ENCODE data around the gene GPRIN2. TPM values are rescaled to one million over a fixed set of nuclear protein-coding genes. Genes with fewer than 3 reads are reported as not detected.
"Not testable (repeated sequence)": the region's sequence is repeated elsewhere in the genome, so short reads cannot be mapped to it uniquely, and the experiment has no call there.

Gene GPRIN2
- not detected for total RNA-seq
- long read RNA-seq, donor 1 = 0 reads
- long read RNA-seq, donor 2 = 0 reads

DNA sequence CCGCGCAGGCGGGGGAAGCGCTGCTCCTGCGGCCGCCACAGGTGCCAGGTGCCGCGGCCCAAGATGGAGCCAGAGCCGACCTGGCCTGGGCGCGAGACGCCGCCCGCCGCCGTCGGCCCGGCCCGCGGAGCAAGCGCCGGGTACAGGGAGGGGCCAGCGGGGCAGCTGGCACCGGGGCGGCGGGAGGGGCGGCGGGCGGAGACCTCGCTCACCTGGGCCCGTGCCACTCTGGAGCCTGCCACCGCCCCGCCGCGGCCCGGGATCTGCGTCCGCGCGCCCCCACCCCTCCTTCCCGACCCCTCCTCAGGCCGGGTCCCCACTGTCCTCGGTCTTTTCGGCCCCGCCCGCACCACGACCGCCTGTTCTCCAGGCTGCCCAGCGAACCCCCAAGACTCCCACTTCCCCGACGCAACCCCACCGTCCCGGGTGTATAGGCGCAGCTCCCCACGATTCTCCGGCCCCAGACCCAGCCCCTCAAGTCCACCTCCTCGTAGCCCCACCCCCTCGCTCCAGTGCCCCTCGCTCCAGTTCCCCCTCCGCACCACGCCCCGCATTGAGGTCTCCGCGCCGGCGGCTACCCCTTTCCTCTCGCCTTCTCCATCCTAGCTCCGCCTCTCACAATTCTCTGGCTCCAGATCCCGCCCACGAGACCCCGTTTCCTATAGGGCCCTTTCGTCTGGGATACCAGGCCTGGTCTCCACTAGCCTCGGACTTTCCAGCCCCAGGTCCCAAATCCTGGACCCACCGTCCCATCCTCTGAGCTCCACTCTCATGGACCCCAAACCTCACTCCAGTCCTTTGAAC, at the start of gene GPRIN2:
TSS of gene GPRIN2 (minus strand) at position 144 of the 804 bp plus-strand sequence. CDS start 5,922 bp downstream, outside the sequence.
- intact Hi-C loops (cut with DNase I) = no loop called here

GRCh38 chr10:46600516-46600915, 44.1 kb upstream of the GPRIN2 start:
- not testable (repeated sequence) for DNase-seq (ENCODE audit: low spot score)

More for the DNA sequence above, at the start of gene GPRIN2:
- DNase-seq (ENCODE audit: low spot score) = peak; percentile 83

GRCh38 chr10:46597616-46598246, 41.3 kb upstream of the GPRIN2 start:
- intact Hi-C loops (cut with DNase I); DNase-seq (ENCODE audit: low spot score): not testable (repeated sequence)

More at GRCh38 chr10:46600516-46600915, 44.1 kb upstream of the GPRIN2 start:
- intact Hi-C loops (cut with DNase I) = not testable (repeated sequence)

DNA sequence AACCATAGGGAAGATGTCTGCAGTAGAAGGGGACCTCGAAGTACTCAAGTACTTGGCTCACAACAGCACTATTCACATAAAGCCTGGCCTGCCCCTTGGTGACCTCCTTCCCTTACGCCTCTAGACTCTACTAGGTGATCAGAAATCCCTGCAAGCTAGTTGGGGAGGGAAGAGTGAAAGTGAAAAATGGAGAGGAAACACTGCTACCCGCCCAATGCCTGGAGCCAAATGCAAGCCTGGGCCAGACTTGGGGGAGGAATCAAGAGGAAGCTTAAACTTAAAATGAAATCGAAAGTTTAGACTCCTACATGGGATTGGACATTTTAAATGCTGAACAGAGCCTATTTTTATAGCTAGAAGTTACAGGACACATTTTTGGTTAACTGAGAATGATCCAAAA, 40.1 kb upstream of the GPRIN2 start:
- not testable (repeated sequence) for DNase-seq (ENCODE audit: low spot score)

GRCh38 chr10:46594453-46595063, 38.1 kb upstream of the GPRIN2 start:
- intact Hi-C loops (cut with DNase I); DNase-seq (ENCODE audit: low spot score): not testable (repeated sequence)

More for the DNA sequence above, 40.1 kb upstream of the GPRIN2 start:
- intact Hi-C loops (cut with DNase I) = not testable (repeated sequence)

DNA sequence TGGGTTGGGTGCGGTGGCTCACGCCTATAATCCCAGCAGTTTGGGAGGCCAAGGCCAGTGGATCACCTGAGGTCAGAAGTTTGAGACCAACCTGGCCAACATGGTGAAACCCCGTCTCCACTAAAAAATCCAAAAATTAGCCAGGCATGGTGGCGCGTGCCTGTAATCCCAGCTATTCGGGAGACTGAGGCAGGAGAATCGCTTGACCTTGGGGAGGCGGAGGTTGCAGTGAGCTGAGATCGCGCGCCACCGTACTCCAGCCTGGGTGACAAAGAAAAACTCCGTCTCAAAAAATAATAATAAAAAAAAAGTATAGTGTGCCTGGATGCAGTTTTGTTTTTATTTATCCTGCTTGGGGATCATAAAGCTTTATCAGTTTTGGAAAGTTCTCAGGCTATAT, 36.8 kb upstream of the GPRIN2 start:
- DNase-seq (ENCODE audit: low spot score); intact Hi-C loops (cut with DNase I): not testable (repeated sequence)

DNA sequence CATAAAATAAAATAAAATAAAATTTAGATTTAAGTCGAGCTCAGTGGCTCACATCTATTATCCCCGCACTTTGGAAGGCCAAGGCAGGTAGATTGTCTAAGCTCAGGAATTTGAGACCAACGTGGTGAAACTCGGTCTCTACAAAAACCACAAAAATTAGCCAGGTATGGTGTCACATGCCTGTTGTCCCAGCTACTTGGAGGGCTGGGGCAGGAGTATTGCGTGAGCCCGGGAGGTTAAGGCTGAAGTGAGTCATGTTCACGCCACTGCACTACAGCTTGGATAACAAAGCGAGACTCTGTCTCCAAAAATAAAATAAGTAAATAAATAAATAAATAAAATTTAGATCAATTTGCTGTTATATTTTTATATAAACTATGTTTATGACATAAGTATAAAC, 34.6 kb upstream of the GPRIN2 start:
- intact Hi-C loops (cut with DNase I); DNase-seq (ENCODE audit: low spot score): not testable (repeated sequence)

GRCh38 chr10:46589589-46589988, 33.1 kb upstream of the GPRIN2 start:
- intact Hi-C loops (cut with DNase I) = not testable (repeated sequence)

DNA sequence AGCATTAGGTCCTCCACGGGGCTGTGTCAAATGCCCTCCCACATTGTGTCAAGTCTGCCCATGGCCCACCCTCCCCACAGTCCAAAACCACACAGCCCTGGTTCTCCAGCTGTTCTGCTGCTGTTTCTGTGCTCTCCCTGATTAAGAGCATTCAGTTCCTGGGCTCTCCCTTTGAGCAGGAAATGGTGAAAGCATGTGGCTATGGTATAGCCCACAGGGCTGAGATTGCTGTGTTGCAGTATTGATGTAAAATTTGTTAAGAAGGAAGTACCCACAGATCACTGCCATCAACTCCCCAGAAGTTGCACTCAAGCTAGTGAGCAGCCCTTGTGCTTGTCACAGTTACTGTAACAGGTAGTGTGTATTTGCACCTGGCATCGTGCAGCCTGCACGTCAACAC, 31.8 kb upstream of the GPRIN2 start:
- intact Hi-C loops (cut with DNase I); DNase-seq (ENCODE audit: low spot score): not testable (repeated sequence)

More at GRCh38 chr10:46589589-46589988, 33.1 kb upstream of the GPRIN2 start:
- DNase-seq (ENCODE audit: low spot score) = not testable (repeated sequence)

DNA sequence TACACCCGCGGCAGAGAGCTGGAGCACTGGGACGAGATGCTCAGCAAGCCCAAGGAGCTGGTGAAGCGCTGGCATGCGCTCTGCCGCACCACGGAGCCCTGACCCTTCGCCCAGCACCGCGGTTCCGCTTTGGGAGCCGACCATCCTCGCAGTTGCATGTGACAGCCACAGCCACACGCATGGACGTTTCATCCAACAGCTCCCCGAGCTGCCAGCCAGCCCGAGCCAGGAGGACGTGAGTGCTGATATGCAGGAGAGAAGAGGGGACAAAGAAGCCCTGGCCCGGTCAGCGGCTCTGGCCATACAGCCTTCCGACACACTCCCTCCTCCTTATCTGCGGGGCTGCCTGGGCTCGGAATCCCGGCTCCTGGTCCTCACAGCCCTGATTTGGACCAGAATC, 31.1 kb upstream of the GPRIN2 start:
- intact Hi-C loops (cut with DNase I) = not testable (repeated sequence)

DNA sequence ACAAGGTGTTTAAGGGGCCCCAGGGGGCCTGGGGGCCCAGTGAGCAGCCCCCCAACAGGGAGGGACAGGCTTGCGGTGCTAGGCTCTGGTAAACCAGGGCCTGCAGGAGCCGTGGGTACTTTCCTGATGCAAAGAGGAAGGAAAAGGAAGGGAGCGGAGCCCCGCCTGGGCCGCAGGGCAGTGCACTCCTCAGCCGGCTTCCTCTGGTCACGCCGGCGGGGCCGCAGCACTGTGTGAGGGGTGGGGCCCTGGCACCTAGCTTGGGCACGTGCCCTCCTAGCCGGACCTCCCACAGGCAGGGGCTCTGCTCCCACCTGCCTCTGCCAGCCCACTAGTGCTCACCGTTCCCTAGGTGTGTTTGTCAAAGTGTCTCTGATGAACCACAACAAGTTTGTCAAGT, 28.8 kb upstream of the GPRIN2 start:
- intact Hi-C loops (cut with DNase I); DNase-seq (ENCODE audit: low spot score): not testable (repeated sequence)

More for the DNA sequence above, 31.1 kb upstream of the GPRIN2 start:
- DNase-seq (ENCODE audit: low spot score) = not testable (repeated sequence)

DNA sequence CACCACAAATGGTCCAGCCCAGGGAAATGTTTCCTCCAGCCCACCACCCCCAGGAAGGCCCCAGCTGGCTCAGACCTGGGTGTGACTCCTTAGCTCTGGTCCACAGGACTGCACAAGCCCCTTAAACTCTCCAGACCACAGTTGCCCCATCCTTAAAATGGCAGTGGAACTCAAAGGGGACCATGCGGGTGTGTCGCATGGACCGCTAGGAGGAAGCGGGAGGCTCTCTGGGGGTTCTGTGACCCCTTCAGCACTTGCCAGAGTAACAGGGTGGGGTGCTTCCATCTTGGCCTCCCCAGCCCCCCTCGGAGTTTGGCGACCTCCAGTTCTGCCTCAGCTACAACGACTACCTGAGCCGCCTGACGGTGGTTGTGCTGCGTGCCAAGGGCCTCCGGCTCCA, 27.7 kb upstream of the GPRIN2 start:
- DNase-seq (ENCODE audit: low spot score) = peak; percentile 66
- intact Hi-C loops (cut with DNase I) = not testable (repeated sequence)

- intact Hi-C loops (cut with DNase I); DNase-seq (ENCODE audit: low spot score): not testable (repeated sequence)
These were observed 26.1 kb upstream of the GPRIN2 start for GRCh38 chr10:46582568-46582967.

DNA sequence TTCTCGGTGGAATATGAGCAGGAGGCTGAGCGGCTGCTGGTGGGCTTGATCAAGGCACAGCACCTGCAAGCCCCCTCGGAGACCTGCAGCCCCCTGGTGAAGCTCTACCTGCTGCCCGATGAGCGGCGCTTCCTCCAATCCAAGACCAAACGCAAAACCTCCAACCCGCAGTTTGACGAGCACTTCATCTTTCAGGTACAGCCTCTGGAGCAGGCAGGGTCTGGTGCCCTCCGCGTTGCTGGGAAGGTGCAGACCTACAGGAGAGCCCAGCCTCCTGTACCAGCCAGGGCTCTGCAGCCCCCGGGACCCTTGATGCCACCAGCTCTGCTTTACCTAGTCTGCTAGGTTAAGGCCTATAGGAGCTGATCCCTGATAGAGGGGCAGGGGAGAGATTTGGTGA, 25.5 kb upstream of the GPRIN2 start:
- intact Hi-C loops (cut with DNase I) = not testable (repeated sequence)

GRCh38 chr10:46579378-46579777, 22.9 kb upstream of the GPRIN2 start:
- intact Hi-C loops (cut with DNase I) = not testable (repeated sequence)

More for the DNA sequence above, 25.5 kb upstream of the GPRIN2 start:
- not testable (repeated sequence) for DNase-seq (ENCODE audit: low spot score)

GRCh38 chr10:46578474-46579178, 22.2 kb upstream of the GPRIN2 start, which contains the start of gene SYT15:
Gene SYT15, plus strand, starts transcription at chr10:46579128. Its CDS starts 41 bp downstream, at chr10:46579169.
- intact Hi-C loops (cut with DNase I); DNase-seq (ENCODE audit: low spot score): not testable (repeated sequence)

More at GRCh38 chr10:46579378-46579777, 22.9 kb upstream of the GPRIN2 start:
- not testable (repeated sequence) for DNase-seq (ENCODE audit: low spot score)

- intact Hi-C loops (cut with DNase I) = not testable (repeated sequence)
- DNase-seq (ENCODE audit: low spot score) = peak; percentile 68
These were observed 21.4 kb upstream of the GPRIN2 start for GRCh38 chr10:46577624-46578473.

- DNase-seq (ENCODE audit: low spot score) = not testable (repeated sequence)
These were observed 17.4 kb upstream of the GPRIN2 start for GRCh38 chr10:46573884-46574283.

More at GRCh38 chr10:46573884-46574283, 17.4 kb upstream of the GPRIN2 start:
- intact Hi-C loops (cut with DNase I) = not testable (repeated sequence)
